Neuronal stem cell (in vitro differentiated cells): Measurements from ENCODE around the gene MFRP.

Experiments
- DNase-seq: peaks from one replicate; pipeline ENCODE4 v3.0.0-alpha.2; 2013; ENCODE audit warnings: low spot score
- H2AFZ ChIP-seq: one replicate; pipeline ENCODE4 v1.6.1; 2013; ENCODE audit warnings: mild to moderate bottlenecking, low read length, inconsistent platforms
- H2AK5ac ChIP-seq: 2 replicates; pipeline ENCODE4 v1.6.1; 2013; ENCODE audit warnings: low read depth, mild to moderate bottlenecking, inconsistent platforms, low read length, moderate library complexity, mixed read lengths
- H2BK120ac ChIP-seq: 2 replicates; pipeline ENCODE4 v1.6.1; 2013; ENCODE audit warnings: low read depth, mild to moderate bottlenecking, inconsistent platforms, low read length, moderate library complexity, mixed read lengths
- H2BK12ac ChIP-seq: one replicate; pipeline ENCODE4 v1.6.1; 2013; ENCODE audit warnings: low read length, inconsistent platforms
- H2BK15ac ChIP-seq: 2 replicates; pipeline ENCODE4 v1.6.1; 2013; ENCODE audit warnings: mild to moderate bottlenecking, low read length, inconsistent platforms, mixed read lengths
- H2BK5ac ChIP-seq: one replicate; pipeline ENCODE4 v1.6.1; 2013; ENCODE audit warnings: inconsistent platforms, mild to moderate bottlenecking, low read length, moderate library complexity
- H3K14ac ChIP-seq: one replicate; pipeline ENCODE4 v1.6.1; 2013; ENCODE audit warnings: low read length, inconsistent platforms
- H3K18ac ChIP-seq: 2 replicates; pipeline ENCODE4 v1.6.1; 2013; ENCODE audit warnings: low read length, inconsistent platforms
- H3K23ac ChIP-seq: 2 replicates; pipeline ENCODE4 v1.6.1; 2013; ENCODE audit warnings: low read depth, mild to moderate bottlenecking, mixed read lengths, low read length, inconsistent platforms; ENCODE audit not compliant: poor library complexity
- H3K27ac ChIP-seq: replicated peaks from 3 replicates; pipeline ENCODE4 v1.5.1; 2013; ENCODE audit warnings: low read length, inconsistent platforms
- H3K27me3 ChIP-seq, 3 experiments: 2 replicates each; pipeline ENCODE4 v1.6.1; 2013; ENCODE audit warnings: low read length in 3 of 3, mild to moderate bottlenecking in 2 of 3, inconsistent platforms in 1 of 3, low read depth in 1 of 3, mixed read lengths in 1 of 3, moderate library complexity in 1 of 3; ENCODE audit not compliant: control insufficient read depth in 3 of 3, insufficient read depth in 3 of 3
- H3K36me3 ChIP-seq, 2 donors: replicated peaks in 1 of 2; 2 replicates each; pipeline ENCODE4 v1.6.1; 2013; ENCODE audit warnings: low read length in 2 of 2; ENCODE audit not compliant: control insufficient read depth in 2 of 2, insufficient read depth in 2 of 2
- H3K4ac ChIP-seq: 2 replicates; pipeline ENCODE4 v1.6.1; 2013; ENCODE audit warnings: inconsistent platforms, mild to moderate bottlenecking, low read length, moderate library complexity
- H3K4me1 ChIP-seq, 2 donors: 1 replicate in 1 of 2; 2 replicates in 1 of 2; pipeline ENCODE4 v1.6.1; 2013; ENCODE audit warnings: low read length in 2 of 2, low read depth in 1 of 2; ENCODE audit not compliant: control insufficient read depth in 2 of 2, insufficient read depth in 1 of 2
- H3K4me2 ChIP-seq: one replicate; pipeline ENCODE4 v1.6.1; 2013; ENCODE audit warnings: mild to moderate bottlenecking, low read length, inconsistent platforms; ENCODE audit not compliant: insufficient read depth, poor library complexity, severe bottlenecking
- H3K4me3 ChIP-seq, 2 donors: 2 replicates each; pipeline ENCODE4 v1.5.1; 2013; ENCODE audit warnings: low read length in 2 of 2, mild to moderate bottlenecking in 2 of 2, inconsistent platforms in 1 of 2, moderate library complexity in 1 of 2
- H3K79me1 ChIP-seq: one replicate; pipeline ENCODE4 v1.6.1; 2013; ENCODE audit warnings: low read depth, mild to moderate bottlenecking, inconsistent platforms, low read length, moderate library complexity
- H3K9ac ChIP-seq: one replicate; pipeline ENCODE4 v1.6.1; 2013; ENCODE audit warnings: mild to moderate bottlenecking, low read depth, low read length, inconsistent platforms; ENCODE audit not compliant: poor library complexity
- H3K9me3 ChIP-seq, 2 donors: replicated peaks in 1 of 2; 2 replicates each; pipeline versions ENCODE3 to v1.6.1; 2013; ENCODE audit warnings: low read length in 2 of 2, mild to moderate bottlenecking in 2 of 2, inconsistent platforms in 1 of 2, low read depth in 1 of 2, mixed read lengths in 1 of 2, moderate library complexity in 1 of 2; ENCODE audit not compliant: control insufficient read depth in 2 of 2, insufficient read depth in 1 of 2
- H4K8ac ChIP-seq: one replicate; pipeline ENCODE4 v1.6.1; 2013; ENCODE audit warnings: low read depth, mild to moderate bottlenecking, inconsistent platforms, low read length, moderate library complexity
- H4K91ac ChIP-seq: one replicate; pipeline ENCODE4 v1.6.1; 2013; ENCODE audit warnings: low read length, low read depth, mild to moderate bottlenecking, inconsistent platforms; ENCODE audit not compliant: poor library complexity
- WGBS, 2 donors: extraction: QIAGEN DNeasy Blood & Tissue Kit; methylation state at CpG; one replicate each; pipeline ENCODE4 v1.1.7; 2013; ENCODE audit warnings: missing lambda C conversion rate in 2 of 2, mixed read lengths in 1 of 2; ENCODE audit not compliant: insufficient read length in 2 of 2, insufficient replicate concordance in 1 of 2; ENCODE audit errors: extremely low coverage in 2 of 2; 5-methylcytosine and 5-hydroxymethylcytosine counted together

Gene MFRP

DNA sequence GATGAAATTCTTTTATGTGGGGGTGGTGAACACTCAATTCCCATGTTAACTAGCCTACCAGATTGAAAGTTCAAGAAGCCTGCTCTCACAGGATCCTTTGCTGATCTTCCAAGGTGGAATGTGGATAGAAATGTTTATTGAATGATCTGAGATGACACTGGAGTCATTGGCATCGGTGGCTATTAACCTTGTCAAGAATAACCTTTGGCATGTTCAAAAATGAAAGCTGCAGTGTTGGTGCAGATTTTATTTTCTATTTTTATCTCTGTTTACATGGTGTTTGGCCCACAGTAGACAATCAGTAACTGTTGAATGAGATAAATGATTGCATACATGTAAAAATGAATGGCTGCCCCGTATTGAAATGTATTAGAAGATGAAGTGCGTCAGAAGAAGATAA lies 48.6 kb downstream of the MFRP start:
- Histone ChIP-seq H3K14ac (no peak overlapping the region), H3K4me2 (no peak overlapping the region), H3K9ac (no peak overlapping the region), H2BK5ac (no peak overlapping the region), H3K36me3 (peaks cover 14 to 79% of the 10 kb centered on the region in 2 donors), H3K27me3 (no peaks in the 10 kb centered on the region), H3K4ac (no peak overlapping the region), H3K27ac (no peak overlapping the region), H2BK12ac (no peak overlapping the region), H3K4me3 (no peak overlapping the region), H2BK15ac (no peak overlapping the region), H4K91ac (no peak overlapping the region), H3K4me1 (no peaks in the 10 kb centered on the region), H2AFZ (no peak overlapping the region), H3K9me3 (no peaks in the 10 kb centered on the region), H2BK120ac (no peak overlapping the region), H3K79me1 (peaks cover 1% of the 10 kb centered on the region), H2AK5ac (no peak overlapping the region), H3K18ac (no peak overlapping the region), H4K8ac (no peak overlapping the region), H3K23ac (no peak overlapping the region)
- no peak for DNase-seq
- WGBS, 2 donors, result no CpG with 5 or more reads among the region's 3 CpGs

DNA sequence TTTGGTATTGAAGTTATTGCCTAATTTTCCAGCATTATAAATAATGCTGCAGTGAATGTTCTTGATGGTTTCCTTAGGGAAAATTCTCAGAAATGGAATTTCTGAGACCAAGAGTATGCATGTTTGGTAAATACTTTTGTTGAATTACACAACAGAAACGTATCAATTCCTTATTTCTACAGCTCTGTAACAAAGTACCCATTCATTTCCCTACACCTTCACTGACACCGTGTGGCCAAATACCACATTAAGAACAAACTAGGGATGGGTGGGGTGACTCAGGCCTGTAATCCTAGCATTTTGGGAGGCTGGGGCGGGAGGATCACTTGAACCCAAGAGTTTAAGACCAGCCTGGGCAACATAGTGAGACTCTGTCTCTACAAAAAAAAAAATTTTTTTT lies 51.3 kb downstream of the MFRP start:
- H3K4me2 ChIP-seq, result no peak overlapping the region
- no peak overlapping the region for H3K4ac ChIP-seq
- H3K18ac ChIP-seq, result no peak overlapping the region
- no peak overlapping the region for H2BK5ac ChIP-seq
- peaks cover 13 to 67% of the 10 kb centered on the region in 2 donors for H3K36me3 ChIP-seq
- no peak overlapping the region for H2BK120ac ChIP-seq
- H3K79me1 ChIP-seq, result peaks cover 1% of the 10 kb centered on the region
- no peak overlapping the region for H3K27ac ChIP-seq
- no peak overlapping the region for H4K91ac ChIP-seq
- H3K14ac ChIP-seq, result no peak overlapping the region
- DNase-seq, result no peak
- H3K4me3 ChIP-seq, result no peak overlapping the region
- no peak overlapping the region for H2BK12ac ChIP-seq
- H3K9me3 ChIP-seq, result peaks cover 7 to 10% of the 10 kb centered on the region in 2 donors
- H2AK5ac ChIP-seq, result no peak overlapping the region
- no peak overlapping the region for H3K9ac ChIP-seq
- H4K8ac ChIP-seq, result no peak overlapping the region
- no peaks in the 10 kb centered on the region for H3K4me1 ChIP-seq
- H2BK15ac ChIP-seq, result no peak overlapping the region
- peaks cover 0 to 3% (median 0%) of the 10 kb centered on the region in 3 experiments for H3K27me3 ChIP-seq
- no peak overlapping the region for H3K23ac ChIP-seq
- WGBS, 2 donors, result no CpG with 5 or more reads among the region's 3 CpGs
- no peak overlapping the region for H2AFZ ChIP-seq

GRCh38 chr11:119293461-119293860 lies 53.0 kb downstream of the MFRP start:
- Histone ChIP-seq H3K9me3 (peaks cover 7 to 18% of the 10 kb centered on the region in 2 donors), H3K23ac (no peak overlapping the region), H3K9ac (no peak overlapping the region), H3K79me1 (peaks cover 1% of the 10 kb centered on the region), H3K4me3 (no peak overlapping the region), H3K4ac (no peak overlapping the region), H3K4me2 (no peak overlapping the region), H2AK5ac (no peak overlapping the region), H3K4me1 (no peaks in the 10 kb centered on the region), H2BK120ac (no peak overlapping the region), H2AFZ (no peak overlapping the region), H2BK5ac (no peak overlapping the region), H2BK15ac (no peak overlapping the region), H4K8ac (no peak overlapping the region), H3K14ac (no peak overlapping the region), H3K36me3 (peaks cover 7 to 66% of the 10 kb centered on the region in 2 donors), H4K91ac (no peak overlapping the region), H2BK12ac (no peak overlapping the region), H3K27ac (no peak overlapping the region), H3K18ac (no peak overlapping the region), H3K27me3 (peaks cover 0 to 3% (median 0%) of the 10 kb centered on the region in 3 experiments)
- WGBS, 2 donors, result no CpG with 5 or more reads among the region's 3 CpGs
- DNase-seq, result no peak

DNA sequence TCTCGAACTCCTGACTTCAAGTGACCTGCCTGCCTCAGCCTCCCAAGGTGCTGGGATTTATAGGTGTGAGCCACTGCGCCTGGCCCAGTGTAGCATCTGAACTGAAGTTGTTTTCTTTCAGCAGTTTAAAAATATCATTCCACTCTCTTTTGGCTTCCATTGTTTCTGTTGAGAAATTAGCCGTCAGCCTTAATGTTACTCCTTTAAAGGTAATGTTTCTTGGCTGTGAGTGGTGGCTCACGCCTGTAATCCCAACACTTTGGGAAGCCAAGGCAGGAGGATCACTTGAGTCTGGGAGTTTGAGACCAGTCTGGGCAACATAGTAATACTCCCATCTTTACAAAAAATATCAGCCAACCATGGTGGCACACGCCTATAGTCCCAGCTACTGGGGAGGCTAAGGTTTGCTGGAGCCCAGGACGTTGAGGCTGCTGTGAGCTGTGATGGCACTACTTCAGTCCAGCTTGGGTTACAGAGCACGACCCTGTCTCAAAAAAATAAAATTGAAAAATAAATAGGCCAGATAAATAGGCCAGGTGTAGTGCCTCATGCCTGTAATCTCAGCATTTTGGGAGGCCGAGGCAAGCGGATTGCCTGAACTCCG lies 55.5 kb downstream of the MFRP start:
- Histone ChIP-seq H2BK5ac (no peak overlapping the region), H2BK120ac (no peak overlapping the region), H3K36me3 (peaks cover 7 to 68% of the 10 kb centered on the region in 2 donors), H3K4me2 (no peak overlapping the region), H4K8ac (no peak overlapping the region), H3K9me3 (peaks cover 7 to 18% of the 10 kb centered on the region in 2 donors), H2AK5ac (no peak overlapping the region), H3K27me3 (peaks cover 0 to 3% (median 0%) of the 10 kb centered on the region in 3 experiments), H3K23ac (no peak overlapping the region), H3K9ac (no peak overlapping the region), H2BK15ac (no peak overlapping the region), H3K14ac (no peak overlapping the region), H3K4me1 (no peaks in the 10 kb centered on the region), H2AFZ (no peak overlapping the region), H3K4me3 (no peak overlapping the region), H3K4ac (no peak overlapping the region), H3K79me1 (peaks cover 1% of the 10 kb centered on the region), H4K91ac (no peak overlapping the region), H2BK12ac (no peak overlapping the region), H3K27ac (no peak overlapping the region), H3K18ac (no peak overlapping the region)
- no peak for DNase-seq
- WGBS, 2 donors, result no CpG with 5 or more reads among the region's 10 CpGs
